Measurements from ENCODE around the gene UBE2I.

GRCh38 chr16:1262846-1263221 is 46.6 kb upstream of the UBE2I start:
- TF ChIP-seq EZH2 (IDR thresholded peaks at IDR 0.05) (no peak), CTCF (IDR thresholded peaks at IDR 0.05 in 2 of 3, conservative IDR thresholded peaks at IDR 0.05 in 1 of 3; ENCODE audit: borderline replicate concordance in 1 of 3, insufficient read depth in 1 of 3, low read depth in 2 of 3, low read length in 2 of 3) (no peak), ELF1 (IDR thresholded peaks at IDR 0.05; ENCODE audit: borderline replicate concordance, low read depth) (no peak), SIN3A (IDR thresholded peaks at IDR 0.05; ENCODE audit: low read depth) (no peak), CEBPB (IDR thresholded peaks at IDR 0.05; ENCODE audit: low read depth) (no peak), POLR2A (IDR thresholded peaks at IDR 0.05; ENCODE audit: borderline replicate concordance, extremely low read depth, insufficient read depth, insufficient read length) (no peak), EZH2phosphoT487 (IDR thresholded peaks at IDR 0.05; ENCODE audit: borderline replicate concordance) (no peak)
- TF ChIP-seq, protein P1, sequence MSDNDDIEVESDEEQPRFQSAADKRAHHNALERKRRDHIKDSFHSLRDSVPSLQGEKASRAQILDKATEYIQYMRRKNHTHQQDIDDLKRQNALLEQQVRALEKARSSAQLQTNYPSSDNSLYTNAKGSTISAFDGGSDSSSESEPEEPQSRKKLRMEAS (IDR thresholded peaks at IDR 0.05) = no peak

All from HCT116 (cell line).